MM.1S (cell line): ENCODE measurements around the gene GZF1.

Experiments
- CTCF ChIP-seq: fragments of 300-600 bp; sonication (generic); IDR thresholded peaks from 2 replicates; pipeline ENCODE4 v1.5.1; 2016; ENCODE audit warnings: antibody characterized with exemption, low read length, mixed read lengths
- EZH2 ChIP-seq: fragments of 300-600 bp; sonication (generic); optimal IDR thresholded peaks from 2 replicates; pipeline ENCODE3; 2017; ENCODE audit warnings: low read depth, mild to moderate bottlenecking, antibody characterized with exemption, low read length, mixed read lengths
- EZH2phosphoT487 ChIP-seq: fragments of 300-600 bp; sonication (generic); IDR thresholded peaks from 2 replicates; pipeline ENCODE4 v1.6.1; 2018; ENCODE audit warnings: antibody characterized with exemption, low read length

DNA sequence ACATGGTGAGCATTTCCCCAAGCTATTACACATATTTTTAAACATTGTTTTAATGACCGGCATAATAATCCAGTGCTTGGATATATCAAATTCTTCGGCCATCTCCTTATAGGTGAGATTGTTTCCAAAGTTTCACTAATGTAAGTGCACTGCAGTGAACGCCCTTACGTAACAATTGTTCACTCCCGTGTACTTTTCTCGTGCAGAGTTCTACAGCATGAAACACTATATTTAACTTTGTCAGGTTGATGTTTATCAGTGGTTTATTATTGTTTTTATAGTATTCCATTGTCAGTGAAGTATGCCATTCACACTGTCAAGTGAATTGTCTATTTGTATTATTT, 3.4 kb upstream of the GZF1 start:
- TF ChIP-seq EZH2 (no peak), CTCF (no peak), EZH2phosphoT487 (no peak)
